ENCODE measurements around the gene PI4KA. TPM values are rescaled to one million over a fixed set of nuclear protein-coding genes. Genes with fewer than 3 reads are reported as not detected.

The PI4KA gene
- total and polyA plus RNA-seq, 4 donors: 19.4 to 47.5 (median 36.3) TPM

DNA sequence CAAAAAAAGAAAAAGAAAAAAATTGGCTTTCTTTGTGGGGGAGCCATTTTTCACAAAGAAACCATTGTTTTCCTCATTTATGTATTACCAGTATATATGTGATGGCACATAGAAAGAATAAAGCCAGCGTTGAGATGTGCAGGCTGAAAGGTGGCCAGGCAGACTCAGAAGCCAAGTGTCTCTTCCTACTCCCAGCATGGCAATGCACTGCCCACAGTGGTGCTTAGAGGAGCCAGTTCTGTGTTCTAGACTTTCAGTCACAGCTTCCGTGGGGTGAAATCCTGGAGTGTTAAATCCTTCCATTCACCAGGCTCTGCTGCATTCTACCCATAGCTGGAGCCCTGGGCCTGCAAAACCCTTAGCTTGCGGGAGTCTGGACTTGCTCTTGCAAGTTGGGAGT is 19.1 kb upstream of the PI4KA start:
- no peak for DNase-seq (ENCODE audit: low spot score)
- Histone ChIP-seq H3K4me1 (ENCODE audit: control insufficient read depth in 4 of 4, insufficient read depth in 4 of 4, low read length in 3 of 4) (peaks cover 0 to 5% (median under 1%) of the 10 kb centered on the region in 4 donors), H3K27me3 (ENCODE audit: control insufficient read depth in 4 of 4, insufficient read depth in 4 of 4, low read length in 3 of 4) (no peaks in the 10 kb centered on the region), H3K9me3 (ENCODE audit: control insufficient read depth in 4 of 4, low read length in 3 of 4) (no peaks in the 10 kb centered on the region), H3K4me3 (ENCODE audit: low read depth in 1 of 3, low read length in 3 of 3) (no peak overlapping the region), H3K9ac (ENCODE audit: low read depth in 1 of 2, low read length in 2 of 2) (no peak overlapping the region), H3K36me3 (ENCODE audit: control insufficient read depth in 4 of 4, insufficient read depth in 3 of 4, low read depth in 1 of 4, low read length in 3 of 4) (peaks cover 0 to 35% (median 28%) of the 10 kb centered on the region in 4 donors), H3K27ac (ENCODE audit: low read depth in 1 of 2, low read length in 2 of 2) (no peak overlapping the region)
- TF ChIP-seq ZBTB33 (IDR thresholded peaks at IDR 0.05) (no peak), JUND (IDR thresholded peaks at IDR 0.05) (no peak), NR2F2 (IDR thresholded peaks at IDR 0.05) (no peak), RAD21 (IDR thresholded peaks at IDR 0.05) (no peak), FOXA2 (IDR thresholded peaks at IDR 0.05) (no peak), TAF1 (conservative IDR thresholded peaks at IDR 0.05) (no peak), ATF3 (IDR thresholded peaks at IDR 0.05) (no peak), HNF4G (IDR thresholded peaks at IDR 0.05) (no peak), REST (IDR thresholded peaks at IDR 0.05) (no peak), EGR1 (IDR thresholded peaks at IDR 0.05; ENCODE audit: low read depth in 2 of 2) (no peak)
- TF ChIP-seq, protein P1, sequence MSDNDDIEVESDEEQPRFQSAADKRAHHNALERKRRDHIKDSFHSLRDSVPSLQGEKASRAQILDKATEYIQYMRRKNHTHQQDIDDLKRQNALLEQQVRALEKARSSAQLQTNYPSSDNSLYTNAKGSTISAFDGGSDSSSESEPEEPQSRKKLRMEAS (IDR thresholded peaks at IDR 0.05): no peak
- WGBS: 97% methylated on average over 3 of the region's 3 CpGs

DNA sequence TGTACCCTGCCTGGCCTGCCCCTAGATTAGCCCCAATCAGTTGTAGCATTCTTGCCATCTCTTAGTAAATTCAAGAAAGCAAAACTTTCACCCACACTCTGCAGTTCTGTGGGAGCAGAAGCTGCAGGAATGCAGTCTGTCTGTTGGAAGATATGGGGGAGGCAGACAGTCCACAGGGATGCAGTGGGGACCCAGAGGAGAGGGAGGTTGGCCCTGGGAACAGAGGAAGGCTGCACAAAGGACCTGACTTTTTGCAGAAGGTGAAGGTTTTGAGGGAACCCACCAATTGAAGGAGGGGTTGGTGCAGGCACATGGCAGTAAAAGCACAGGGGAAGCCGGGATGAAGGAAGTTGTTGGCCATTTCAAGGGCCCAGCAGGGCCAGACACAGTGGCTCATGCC is 16.7 kb upstream of the PI4KA start:
- Histone ChIP-seq H3K27me3 (ENCODE audit: control insufficient read depth in 4 of 4, insufficient read depth in 4 of 4, low read length in 3 of 4) (no peaks in the 10 kb centered on the region), H3K27ac (ENCODE audit: low read depth in 1 of 2, low read length in 2 of 2) (no peak overlapping the region), H3K9ac (ENCODE audit: low read depth in 1 of 2, low read length in 2 of 2) (no peak overlapping the region), H3K4me3 (ENCODE audit: low read depth in 1 of 3, low read length in 3 of 3) (no peak overlapping the region), H3K4me1 (ENCODE audit: control insufficient read depth in 4 of 4, insufficient read depth in 4 of 4, low read length in 3 of 4) (peaks cover 0 to 2% (median 0%) of the 10 kb centered on the region in 4 donors), H3K36me3 (ENCODE audit: control insufficient read depth in 4 of 4, insufficient read depth in 3 of 4, low read depth in 1 of 4, low read length in 3 of 4) (peaks cover 0 to 31% (median 17%) of the 10 kb centered on the region in 4 donors), H3K9me3 (ENCODE audit: control insufficient read depth in 4 of 4, low read length in 3 of 4) (no peaks in the 10 kb centered on the region)
- TF ChIP-seq GABPA (IDR thresholded peaks at IDR 0.05 in 1 of 2, conservative IDR thresholded peaks at IDR 0.05 in 1 of 2) (no peak), SP1 (IDR thresholded peaks at IDR 0.05) (no peak)
- DNase-seq (ENCODE audit: low spot score): no peak
- WGBS: 87% methylated on average over 1 of the region's 1 CpG

DNA sequence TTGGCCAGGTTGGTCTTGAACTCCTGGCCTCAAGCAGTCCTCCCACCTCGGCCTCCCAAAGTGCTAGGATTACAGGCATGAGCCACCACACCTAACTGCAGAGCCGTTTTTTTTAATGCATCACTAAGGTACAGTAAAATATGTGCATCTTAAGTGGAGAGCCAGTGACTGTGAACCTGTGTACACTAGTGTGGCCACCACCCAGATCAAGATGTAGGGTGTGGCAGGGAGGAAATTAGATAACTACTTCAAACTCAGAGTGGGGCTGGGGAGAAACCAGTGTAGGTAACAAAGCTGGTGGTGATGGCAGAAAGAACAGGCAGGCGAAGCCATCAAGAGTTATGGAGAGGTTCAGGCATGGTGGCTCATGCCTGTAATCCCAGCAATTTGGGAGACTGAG is 14.6 kb upstream of the PI4KA start:
- peaks cover 0 to 31% (median 17%) of the 10 kb centered on the region in 4 donors for H3K36me3 ChIP-seq (ENCODE audit: control insufficient read depth in 4 of 4, insufficient read depth in 3 of 4, low read depth in 1 of 4, low read length in 3 of 4)

More for the DNA sequence above, 14.6 kb upstream of the PI4KA start:
- H3K4me3 ChIP-seq (ENCODE audit: low read depth in 1 of 3, low read length in 3 of 3): no peak overlapping the region
- H3K27ac ChIP-seq (ENCODE audit: low read depth in 1 of 2, low read length in 2 of 2): no peak overlapping the region
- H3K9me3 ChIP-seq (ENCODE audit: control insufficient read depth in 4 of 4, low read length in 3 of 4): no peaks in the 10 kb centered on the region
- H3K27me3 ChIP-seq (ENCODE audit: control insufficient read depth in 4 of 4, insufficient read depth in 4 of 4, low read length in 3 of 4): no peaks in the 10 kb centered on the region
- DNase-seq (ENCODE audit: low spot score): no peak
- no peak overlapping the region for H3K9ac ChIP-seq (ENCODE audit: low read depth in 1 of 2, low read length in 2 of 2)
- WGBS: 90% methylated on average over 3 of the region's 3 CpGs
- H3K4me1 ChIP-seq (ENCODE audit: control insufficient read depth in 4 of 4, insufficient read depth in 4 of 4, low read length in 3 of 4): peaks cover 0 to 6% (median 4%) of the 10 kb centered on the region in 4 donors
- no peak for TF ChIP-seq RAD21 (IDR thresholded peaks at IDR 0.05)
- TF ChIP-seq TAF1 (conservative IDR thresholded peaks at IDR 0.05): no peak
- TF ChIP-seq NR2F2 (IDR thresholded peaks at IDR 0.05): no peak
- TF ChIP-seq, protein P1 (IDR thresholded peaks at IDR 0.05): no peak
- no peak for TF ChIP-seq REST (IDR thresholded peaks at IDR 0.05)
- no peak for TF ChIP-seq FOXA2 (IDR thresholded peaks at IDR 0.05)
- TF ChIP-seq FOXA1 (IDR thresholded peaks at IDR 0.05): no peak
- no peak for TF ChIP-seq JUND (IDR thresholded peaks at IDR 0.05)
- TF ChIP-seq SP1 (IDR thresholded peaks at IDR 0.05): no peak
- TF ChIP-seq, protein P2, sequence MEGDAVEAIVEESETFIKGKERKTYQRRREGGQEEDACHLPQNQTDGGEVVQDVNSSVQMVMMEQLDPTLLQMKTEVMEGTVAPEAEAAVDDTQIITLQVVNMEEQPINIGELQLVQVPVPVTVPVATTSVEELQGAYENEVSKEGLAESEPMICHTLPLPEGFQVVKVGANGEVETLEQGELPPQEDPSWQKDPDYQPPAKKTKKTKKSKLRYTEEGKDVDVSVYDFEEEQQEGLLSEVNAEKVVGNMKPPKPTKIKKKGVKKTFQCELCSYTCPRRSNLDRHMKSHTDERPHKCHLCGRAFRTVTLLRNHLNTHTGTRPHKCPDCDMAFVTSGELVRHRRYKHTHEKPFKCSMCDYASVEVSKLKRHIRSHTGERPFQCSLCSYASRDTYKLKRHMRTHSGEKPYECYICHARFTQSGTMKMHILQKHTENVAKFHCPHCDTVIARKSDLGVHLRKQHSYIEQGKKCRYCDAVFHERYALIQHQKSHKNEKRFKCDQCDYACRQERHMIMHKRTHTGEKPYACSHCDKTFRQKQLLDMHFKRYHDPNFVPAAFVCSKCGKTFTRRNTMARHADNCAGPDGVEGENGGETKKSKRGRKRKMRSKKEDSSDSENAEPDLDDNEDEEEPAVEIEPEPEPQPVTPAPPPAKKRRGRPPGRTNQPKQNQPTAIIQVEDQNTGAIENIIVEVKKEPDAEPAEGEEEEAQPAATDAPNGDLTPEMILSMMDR (IDR thresholded peaks at IDR 0.05; ENCODE audit: low read depth, low read length, missing input control): no peak

Measured in liver (tissue), 9 donors.